ENCODE data around the gene PPM1J. TPM values are rescaled to one million over a fixed set of nuclear protein-coding genes. Genes with fewer than 3 reads are reported as not detected.

Gene PPM1J
- total RNA-seq, 4 donors from 2014 or later, result 0.42 to 3.6 (median 2.3) TPM

- Histone ChIP-seq H3K27ac (replicated peaks in 1 of 4) (no peak overlapping the region), H3K4me3 (no peak overlapping the region), H3K36me3 (peaks cover 15 to 29% (median 20%) of the 10 kb centered on the region in 4 donors), H3K4me1 (peaks cover 9 to 20% (median 12%) of the 10 kb centered on the region in 4 donors), H3K9me3 (no peaks in the 10 kb centered on the region), H3K27me3 (no peaks in the 10 kb centered on the region)
- TF ChIP-seq CTCF (IDR thresholded peaks at IDR 0.05), result no peak
- no peak for TF ChIP-seq POLR2A (IDR thresholded peaks at IDR 0.05; ENCODE audit: low read depth)
- no peak for TF ChIP-seq POLR2AphosphoS5 (IDR thresholded peaks at IDR 0.05)
- no peak for TF ChIP-seq EP300 (IDR thresholded peaks at IDR 0.05)
- WGBS, result 68% methylated on average over 3 of the region's 3 CpGs
- peak; percentile 77 for DNase-seq (ENCODE audit: extremely low spot score)
- intact Hi-C loops (cut with DNase I), result no loop called here
Measured at GRCh38 chr1:112686417-112686816, 28.7 kb downstream of the PPM1J start.

- H3K27me3 ChIP-seq, result no peaks in the 10 kb centered on the region
- peaks cover 13 to 24% (median 16%) of the 10 kb centered on the region in 4 donors for H3K36me3 ChIP-seq
- H3K9me3 ChIP-seq, result no peaks in the 10 kb centered on the region
- peak; percentile 72 for DNase-seq (ENCODE audit: extremely low spot score)
- H3K4me1 ChIP-seq, result peaks cover 9 to 20% (median 12%) of the 10 kb centered on the region in 4 donors
- intact Hi-C loops (cut with DNase I), result no loop called here
- no peak overlapping the region for H3K27ac ChIP-seq (replicated peaks in 1 of 4)
- H3K4me3 ChIP-seq, result no peak overlapping the region
- TF ChIP-seq POLR2A (IDR thresholded peaks at IDR 0.05; ENCODE audit: low read depth) (no peak), POLR2AphosphoS5 (IDR thresholded peaks at IDR 0.05) (no peak), EP300 (IDR thresholded peaks at IDR 0.05) (no peak), CTCF (IDR thresholded peaks at IDR 0.05) (no peak)
- 97% methylated on average over 5 of the region's 5 CpGs for WGBS
Measured at GRCh38 chr1:112685913-112686312, 29.2 kb downstream of the PPM1J start.

- Histone ChIP-seq H3K4me3 (no peak overlapping the region), H3K27ac (replicated peaks in 1 of 4) (no peak overlapping the region), H3K4me1 (peaks cover 19 to 31% (median 25%) of the 10 kb centered on the region in 4 donors), H3K36me3 (no peaks in the 10 kb centered on the region), H3K9me3 (no peaks in the 10 kb centered on the region), H3K27me3 (no peaks in the 10 kb centered on the region)
- TF ChIP-seq POLR2AphosphoS5 (IDR thresholded peaks at IDR 0.05), result no peak
- no peak for TF ChIP-seq EP300 (IDR thresholded peaks at IDR 0.05)
- TF ChIP-seq POLR2A (IDR thresholded peaks at IDR 0.05; ENCODE audit: low read depth), result no peak
- no peak for TF ChIP-seq CTCF (IDR thresholded peaks at IDR 0.05)
- WGBS, result 86% methylated on average over 3 of the region's 3 CpGs
- DNase-seq (ENCODE audit: extremely low spot score), result no peak
- intact Hi-C loops (cut with DNase I), result no loop called here
Measured at GRCh38 chr1:112678605-112679004, 36.5 kb downstream of the PPM1J start.

GRCh38 chr1:112677501-112677900 lies 37.6 kb downstream of the PPM1J start:
- DNase-seq (ENCODE audit: extremely low spot score), result no peak
- no peak overlapping the region for H3K27ac ChIP-seq (replicated peaks in 1 of 4)
- WGBS, result 94% methylated on average over 4 of the region's 4 CpGs
- H3K27me3 ChIP-seq, result no peaks in the 10 kb centered on the region
- H3K4me1 ChIP-seq, result peaks cover 24 to 37% (median 32%) of the 10 kb centered on the region in 4 donors
- intact Hi-C loops (cut with DNase I), result no loop called here
- H3K36me3 ChIP-seq, result no peaks in the 10 kb centered on the region
- TF ChIP-seq CTCF (IDR thresholded peaks at IDR 0.05) (no peak), POLR2AphosphoS5 (IDR thresholded peaks at IDR 0.05) (no peak), EP300 (IDR thresholded peaks at IDR 0.05) (no peak), POLR2A (IDR thresholded peaks at IDR 0.05; ENCODE audit: low read depth) (no peak)
- H3K4me3 ChIP-seq, result no peak overlapping the region
- no peaks in the 10 kb centered on the region for H3K9me3 ChIP-seq

GRCh38 chr1:112676543-112676942 lies 38.6 kb downstream of the PPM1J start:
- WGBS, result 94% methylated on average over 3 of the region's 3 CpGs
- peaks cover 24 to 37% (median 32%) of the 10 kb centered on the region in 4 donors for H3K4me1 ChIP-seq
- intact Hi-C loops (cut with DNase I), result no loop called here
- H3K36me3 ChIP-seq, result peaks cover 0 to 6% (median 2%) of the 10 kb centered on the region in 4 donors
- no peak overlapping the region for H3K4me3 ChIP-seq
- no peak overlapping the region for H3K27ac ChIP-seq (replicated peaks in 1 of 4)
- no peaks in the 10 kb centered on the region for H3K27me3 ChIP-seq
- no peak for DNase-seq (ENCODE audit: extremely low spot score)
- no peak for TF ChIP-seq POLR2AphosphoS5 (IDR thresholded peaks at IDR 0.05)
- TF ChIP-seq POLR2A (IDR thresholded peaks at IDR 0.05; ENCODE audit: low read depth), result no peak
- no peak for TF ChIP-seq CTCF (IDR thresholded peaks at IDR 0.05)
- TF ChIP-seq EP300 (IDR thresholded peaks at IDR 0.05), result no peak
- H3K9me3 ChIP-seq, result no peaks in the 10 kb centered on the region

All from esophagus muscularis mucosa (tissue), 4 donors.